NCI-H69 (cell line): ENCODE results near the gene TAC3.

Source experiments
- DNase-seq: peaks from one replicate; lab custom pipeline; 2025; lab: John Stamatoyannopoulos, UW

TAC3 gene

GRCh38 chr12:57005980-57006808 lies 10.1 kb downstream of the TAC3 start, which contains the start of gene ZBTB39:
Gene ZBTB39, minus strand, starts transcription at chr12:57006546. Its CDS starts 1,629 bp downstream, at chr12:57004917.
- peak; percentile 85 for DNase-seq

GRCh38 chr12:57004651-57005050 lies 11.7 kb downstream of the TAC3 start:
- DNase-seq, result no peak

GRCh38 chr12:57003395-57003794 lies 12.9 kb downstream of the TAC3 start:
- no peak for DNase-seq

GRCh38 chr12:57001448-57001906 lies 14.9 kb downstream of the TAC3 start:
- DNase-seq, result peak; percentile 76

- DNase-seq, result no peak
Observed at GRCh38 chr12:57000393-57000792, 15.9 kb downstream of the TAC3 start.

GRCh38 chr12:56999456-56999855 lies 16.9 kb downstream of the TAC3 start:
- DNase-seq, result no peak

- DNase-seq, result no peak
Observed at GRCh38 chr12:56998981-56999380, 17.3 kb downstream of the TAC3 start.

- DNase-seq, result no peak
Observed at GRCh38 chr12:56998316-56998715, 18.0 kb downstream of the TAC3 start.

- DNase-seq, result no peak
Observed at GRCh38 chr12:56996793-56997545, 19.4 kb downstream of the TAC3 start.

- DNase-seq, result no peak
Observed at GRCh38 chr12:56995930-56996496, 20.3 kb downstream of the TAC3 start.

GRCh38 chr12:56995201-56995929 lies 21.0 kb downstream of the TAC3 start:
- DNase-seq, result no peak

- DNase-seq, result no peak
Observed at GRCh38 chr12:56994231-56994746, 22.0 kb downstream of the TAC3 start.

GRCh38 chr12:56993346-56993745 lies 23.0 kb downstream of the TAC3 start:
- DNase-seq, result no peak

- peak; percentile 29 for DNase-seq
Observed at GRCh38 chr12:56991319-56992246, 24.7 kb downstream of the TAC3 start.

- DNase-seq, result no peak
Observed at GRCh38 chr12:56990648-56991318, 25.5 kb downstream of the TAC3 start.

GRCh38 chr12:56989861-56990610 lies 26.3 kb downstream of the TAC3 start:
- DNase-seq, result no peak

- no peak for DNase-seq
Observed at GRCh38 chr12:56988207-56988739, 28.1 kb downstream of the TAC3 start.

GRCh38 chr12:56987551-56988053 lies 28.7 kb downstream of the TAC3 start:
- DNase-seq, result peak; percentile 82

GRCh38 chr12:56987011-56987410 lies 29.3 kb downstream of the TAC3 start:
- DNase-seq, result no peak
